Liver (tissue), 9 donors: ENCODE results near the gene TEDC2. TPM values are rescaled to one million over a fixed set of nuclear protein-coding genes. Genes with fewer than 3 reads are reported as not detected.
"Not testable (repeated sequence)": the region's sequence is repeated elsewhere in the genome, so short reads cannot be mapped to it uniquely, and the experiment has no call there.

Source experiments
- DNase-seq: peaks from one replicate; pipeline ENCODE4 v3.0.0-alpha.2; 2017; ENCODE audit warnings: low spot score
- H3K27ac ChIP-seq, 2 donors: one replicate each; pipeline ENCODE4 v1.7.0; 2013; ENCODE audit warnings: inconsistent platforms in 2 of 2, low read length in 2 of 2, control low read depth in 1 of 2, low read depth in 1 of 2, mild to moderate bottlenecking in 1 of 2
- H3K27me3 ChIP-seq, 4 donors: one replicate each; pipeline versions ENCODE4 v1.6.1 to v1.7.0; 2013; ENCODE audit warnings: low read length in 3 of 4, inconsistent platforms in 1 of 4, mild to moderate bottlenecking in 1 of 4, moderate library complexity in 1 of 4; ENCODE audit not compliant: control insufficient read depth in 4 of 4, insufficient read depth in 4 of 4
- H3K36me3 ChIP-seq, 4 donors: one replicate each; pipeline versions ENCODE4 v1.6.1 to v1.7.0; 2013; ENCODE audit warnings: low read length in 3 of 4, mild to moderate bottlenecking in 3 of 4, low read depth in 1 of 4, moderate library complexity in 1 of 4; ENCODE audit not compliant: control insufficient read depth in 4 of 4, insufficient read depth in 3 of 4
- H3K4me1 ChIP-seq, 4 donors: one replicate each; pipeline versions ENCODE4 v1.6.1 to v1.7.0; 2013; ENCODE audit warnings: low read length in 3 of 4, mild to moderate bottlenecking in 3 of 4, moderate library complexity in 1 of 4; ENCODE audit not compliant: control insufficient read depth in 4 of 4, insufficient read depth in 4 of 4
- H3K4me3 ChIP-seq, 3 donors: one replicate each; pipeline versions ENCODE4 v1.6.1 to v1.7.0; 2013; ENCODE audit warnings: low read length in 3 of 3, control low read depth in 1 of 3, low read depth in 1 of 3, mild to moderate bottlenecking in 1 of 3
- H3K9ac ChIP-seq, 2 donors: one replicate each; pipeline ENCODE4 v1.7.0; 2013; ENCODE audit warnings: low read length in 2 of 2, mild to moderate bottlenecking in 2 of 2, moderate library complexity in 2 of 2, control low read depth in 1 of 2, low read depth in 1 of 2
- H3K9me3 ChIP-seq, 4 donors: one replicate each; pipeline versions ENCODE4 v1.6.1 to v1.7.0; 2013; ENCODE audit warnings: low read length in 3 of 4; ENCODE audit not compliant: control insufficient read depth in 4 of 4
- FOXA1 ChIP-seq: IDR thresholded peaks from 2 replicates; pipeline ENCODE4 v1.6.1; 2016; ENCODE audit warnings: antibody characterized with exemption
- FOXA2 ChIP-seq: IDR thresholded peaks from 2 replicates; pipeline ENCODE4 v1.6.1; 2016; ENCODE audit warnings: antibody characterized with exemption
- GABPA ChIP-seq, 2 donors: IDR thresholded peaks in 1 of 2; conservative IDR thresholded peaks in 1 of 2; 2 replicates each; pipeline ENCODE4 v1.6.1; 2016; ENCODE audit warnings: antibody characterized with exemption in 2 of 2, mild to moderate bottlenecking in 1 of 2, moderate library complexity in 1 of 2
- HNF4A ChIP-seq, 2 donors: conservative IDR thresholded peaks; 2 replicates each; pipeline ENCODE4 v1.6.1; 2016; ENCODE audit warnings: antibody characterized with exemption in 2 of 2, mild to moderate bottlenecking in 2 of 2
- JUND ChIP-seq, 2 donors: IDR thresholded peaks; 2 replicates each; pipeline ENCODE4 v1.6.1; 2016; ENCODE audit warnings: antibody characterized with exemption in 2 of 2
- NR2F2 ChIP-seq: IDR thresholded peaks from 2 replicates; pipeline ENCODE4 v1.6.1; 2016; ENCODE audit warnings: antibody characterized with exemption
- RAD21 ChIP-seq, 2 donors: IDR thresholded peaks; 2 replicates each; pipeline ENCODE4 v1.6.1; 2016; ENCODE audit warnings: antibody characterized with exemption in 2 of 2, mild to moderate bottlenecking in 2 of 2
- RXRA ChIP-seq, 2 donors: IDR thresholded peaks; 2 replicates each; pipeline ENCODE4 v1.6.1; 2017 to 2018; ENCODE audit warnings: antibody characterized with exemption in 2 of 2, mild to moderate bottlenecking in 1 of 2
- SP1 ChIP-seq: IDR thresholded peaks from 2 replicates; pipeline ENCODE4 v1.6.1; 2018; ENCODE audit warnings: antibody characterized with exemption, mild to moderate bottlenecking
- TAF1 ChIP-seq: conservative IDR thresholded peaks from 2 replicates; pipeline ENCODE4 v1.6.1; 2016; ENCODE audit warnings: antibody characterized with exemption, mild to moderate bottlenecking
- YY1 ChIP-seq: IDR thresholded peaks from 2 replicates; pipeline ENCODE4 v1.6.1; 2016; ENCODE audit warnings: antibody characterized with exemption, mild to moderate bottlenecking
- WGBS: extraction: QIAGEN DNeasy Blood & Tissue Kit; methylation state at CpG from one replicate; pipeline ENCODE4 v1.1.7; 2013; 5-methylcytosine and 5-hydroxymethylcytosine counted together
- polyA plus RNA-seq, 2 donors: library from polyadenylated mRNA; stranded (reverse) in 1 of 2; unstranded in 1 of 2; fragments of 200-250 nt in 1 of 2; fragments of >200 nt in 1 of 2; fragmentation: Nextera tagmentation in 1 of 2; extraction: Ambion mirVana in 1 of 2; gene quantifications; one replicate each; pipeline versions ENCODE4 v1.2.1 to v1.2.3, GENCODE V29; 2013 to 2015
- total RNA-seq, 2 donors: library from RNA; depleted of rRNA; stranded (reverse); fragments of >200 nt; gene quantifications; one replicate each; pipeline ENCODE4 v1.2.3, GENCODE V29; 2014
- TF ChIP-seq, protein P1 (sequence below): IDR thresholded peaks from 2 replicates; pipeline ENCODE4 v1.6.1; 2016; ENCODE audit warnings: antibody characterized with exemption, mild to moderate bottlenecking
- TF ChIP-seq, protein P2 (sequence below): IDR thresholded peaks from 2 replicates; pipeline ENCODE4 v1.6.1; 2016; ENCODE audit warnings: antibody characterized with exemption
- TF ChIP-seq, protein P3 (sequence below): IDR thresholded peaks from 2 replicates; pipeline ENCODE4 v1.6.1; 2016; ENCODE audit warnings: antibody characterized with exemption
- TF ChIP-seq, protein P4 (sequence below): IDR thresholded peaks from 2 replicates; pipeline ENCODE4 v1.6.1; 2016; ENCODE audit warnings: antibody characterized with exemption
- TF ChIP-seq, protein P5 (sequence below): fragments of 150-350 bp; IDR thresholded peaks from 2 replicates; pipeline ENCODE4 v1.5.1; 2017; ENCODE audit warnings: improper control_type of control experiment, low read depth, low read length; ENCODE audit not compliant: missing input control
- donor health status: healthy.
- donor health status: healthy.
- donor health status: healthy.
- donor health status: healthy.
- donor health status: healthy.

Gene TEDC2
- total and polyA plus RNA-seq, 4 donors, result 0.71 to 6.7 (median 1.1) TPM

DNA sequence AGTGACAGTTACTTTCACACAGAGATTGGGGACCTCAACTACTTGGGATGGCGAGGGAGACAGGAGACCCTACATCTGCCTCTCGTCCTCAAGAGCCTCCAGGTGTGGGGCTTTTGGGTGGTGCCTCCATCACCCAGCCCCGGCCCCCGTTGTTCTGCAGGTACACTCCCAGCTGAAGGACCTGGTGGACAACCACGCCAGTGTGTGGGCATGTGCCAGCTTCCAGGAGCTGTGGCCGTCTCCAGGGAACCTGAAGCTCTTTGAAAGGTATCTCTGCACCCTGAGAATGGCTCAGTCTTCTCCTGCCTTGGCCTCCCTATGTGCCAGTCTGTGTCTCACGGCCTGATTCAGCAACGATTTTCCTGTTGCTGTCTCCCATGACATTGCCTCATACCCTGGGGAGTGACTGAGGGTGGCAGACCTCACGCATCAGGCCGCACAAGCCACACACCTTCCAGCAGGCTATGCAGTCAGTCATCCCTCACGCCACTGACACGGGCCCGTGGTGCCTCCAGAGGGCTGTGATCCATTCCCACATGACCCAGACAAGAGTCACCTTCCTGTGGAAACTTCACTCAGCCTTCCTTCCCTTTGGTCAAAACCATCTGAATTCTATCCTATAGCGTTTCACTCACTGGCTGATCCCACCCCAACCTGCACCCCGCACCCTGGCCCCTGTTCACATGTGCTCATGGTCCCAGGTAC is 27.0 kb upstream of the TEDC2 start (continued):
- TF ChIP-seq, protein P1, sequence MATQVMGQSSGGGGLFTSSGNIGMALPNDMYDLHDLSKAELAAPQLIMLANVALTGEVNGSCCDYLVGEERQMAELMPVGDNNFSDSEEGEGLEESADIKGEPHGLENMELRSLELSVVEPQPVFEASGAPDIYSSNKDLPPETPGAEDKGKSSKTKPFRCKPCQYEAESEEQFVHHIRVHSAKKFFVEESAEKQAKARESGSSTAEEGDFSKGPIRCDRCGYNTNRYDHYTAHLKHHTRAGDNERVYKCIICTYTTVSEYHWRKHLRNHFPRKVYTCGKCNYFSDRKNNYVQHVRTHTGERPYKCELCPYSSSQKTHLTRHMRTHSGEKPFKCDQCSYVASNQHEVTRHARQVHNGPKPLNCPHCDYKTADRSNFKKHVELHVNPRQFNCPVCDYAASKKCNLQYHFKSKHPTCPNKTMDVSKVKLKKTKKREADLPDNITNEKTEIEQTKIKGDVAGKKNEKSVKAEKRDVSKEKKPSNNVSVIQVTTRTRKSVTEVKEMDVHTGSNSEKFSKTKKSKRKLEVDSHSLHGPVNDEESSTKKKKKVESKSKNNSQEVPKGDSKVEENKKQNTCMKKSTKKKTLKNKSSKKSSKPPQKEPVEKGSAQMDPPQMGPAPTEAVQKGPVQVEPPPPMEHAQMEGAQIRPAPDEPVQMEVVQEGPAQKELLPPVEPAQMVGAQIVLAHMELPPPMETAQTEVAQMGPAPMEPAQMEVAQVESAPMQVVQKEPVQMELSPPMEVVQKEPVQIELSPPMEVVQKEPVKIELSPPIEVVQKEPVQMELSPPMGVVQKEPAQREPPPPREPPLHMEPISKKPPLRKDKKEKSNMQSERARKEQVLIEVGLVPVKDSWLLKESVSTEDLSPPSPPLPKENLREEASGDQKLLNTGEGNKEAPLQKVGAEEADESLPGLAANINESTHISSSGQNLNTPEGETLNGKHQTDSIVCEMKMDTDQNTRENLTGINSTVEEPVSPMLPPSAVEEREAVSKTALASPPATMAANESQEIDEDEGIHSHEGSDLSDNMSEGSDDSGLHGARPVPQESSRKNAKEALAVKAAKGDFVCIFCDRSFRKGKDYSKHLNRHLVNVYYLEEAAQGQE, result no peak
- no peak for TF ChIP-seq GABPA (IDR thresholded peaks at IDR 0.05 in 1 of 2, conservative IDR thresholded peaks at IDR 0.05 in 1 of 2)
- no peak for TF ChIP-seq HNF4A (conservative IDR thresholded peaks at IDR 0.05)

DNA sequence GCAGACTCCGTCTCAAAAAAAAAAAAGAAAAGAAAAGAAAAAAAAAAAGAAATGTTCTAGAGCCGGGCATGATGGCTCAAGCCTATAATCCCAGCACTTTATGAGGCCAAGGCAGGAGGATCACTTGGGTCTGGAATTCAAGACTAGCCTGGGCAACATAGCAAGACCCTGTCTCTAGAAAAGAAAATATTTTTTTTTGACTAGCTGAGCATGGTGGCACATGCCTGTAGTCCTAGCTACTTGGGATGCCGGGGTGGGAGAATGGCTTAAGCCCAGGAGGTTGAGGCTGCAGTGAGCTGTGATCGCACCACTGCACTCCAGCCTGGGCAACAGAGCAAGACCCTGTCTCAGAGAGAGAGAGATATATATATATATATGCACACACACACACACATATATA is 24.7 kb upstream of the TEDC2 start:
- 98% methylated on average over 4 of the region's 4 CpGs for WGBS
- DNase-seq, H3K4me3 ChIP-seq, H3K36me3 ChIP-seq, H3K27ac ChIP-seq, H3K9ac ChIP-seq, H3K27me3 ChIP-seq, H3K9me3 ChIP-seq, H3K4me1 ChIP-seq: not testable (repeated sequence)

DNA sequence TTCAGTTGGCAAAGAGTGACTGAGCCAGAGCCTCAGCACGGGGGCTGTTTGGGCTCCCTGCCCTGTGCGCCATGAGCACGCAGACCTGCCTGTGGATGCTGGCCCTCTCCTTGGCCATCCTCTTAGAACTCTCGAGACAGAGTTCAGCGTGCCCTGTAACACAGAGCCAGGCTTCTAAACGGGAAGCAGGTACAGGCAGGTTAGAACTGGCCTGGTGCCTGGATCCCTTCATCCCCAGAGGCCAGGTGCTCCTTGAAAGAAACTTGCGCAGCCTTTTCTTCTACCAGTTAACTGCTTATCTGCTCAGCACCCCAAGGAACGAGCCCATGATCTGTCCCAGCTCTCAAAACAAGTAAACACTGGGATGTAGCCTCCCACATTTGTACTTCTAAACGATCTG is 23.8 kb upstream of the TEDC2 start:
- no peak for DNase-seq
- WGBS, result 93% methylated on average over 9 of the region's 9 CpGs

More for the DNA sequence above, 23.8 kb upstream of the TEDC2 start:
- H3K4me3 ChIP-seq, result no peak overlapping the region
- H3K4me1 ChIP-seq, result no peaks in the 10 kb centered on the region
- TF ChIP-seq YY1, result no peak
- TF ChIP-seq, protein P2, sequence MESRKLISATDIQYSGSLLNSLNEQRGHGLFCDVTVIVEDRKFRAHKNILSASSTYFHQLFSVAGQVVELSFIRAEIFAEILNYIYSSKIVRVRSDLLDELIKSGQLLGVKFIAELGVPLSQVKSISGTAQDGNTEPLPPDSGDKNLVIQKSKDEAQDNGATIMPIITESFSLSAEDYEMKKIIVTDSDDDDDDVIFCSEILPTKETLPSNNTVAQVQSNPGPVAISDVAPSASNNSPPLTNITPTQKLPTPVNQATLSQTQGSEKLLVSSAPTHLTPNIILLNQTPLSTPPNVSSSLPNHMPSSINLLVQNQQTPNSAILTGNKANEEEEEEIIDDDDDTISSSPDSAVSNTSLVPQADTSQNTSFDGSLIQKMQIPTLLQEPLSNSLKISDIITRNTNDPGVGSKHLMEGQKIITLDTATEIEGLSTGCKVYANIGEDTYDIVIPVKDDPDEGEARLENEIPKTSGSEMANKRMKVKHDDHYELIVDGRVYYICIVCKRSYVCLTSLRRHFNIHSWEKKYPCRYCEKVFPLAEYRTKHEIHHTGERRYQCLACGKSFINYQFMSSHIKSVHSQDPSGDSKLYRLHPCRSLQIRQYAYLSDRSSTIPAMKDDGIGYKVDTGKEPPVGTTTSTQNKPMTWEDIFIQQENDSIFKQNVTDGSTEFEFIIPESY, result no peak
- TF ChIP-seq RXRA (IDR thresholded peaks at IDR 0.05), result no peak
- TF ChIP-seq, protein P3, sequence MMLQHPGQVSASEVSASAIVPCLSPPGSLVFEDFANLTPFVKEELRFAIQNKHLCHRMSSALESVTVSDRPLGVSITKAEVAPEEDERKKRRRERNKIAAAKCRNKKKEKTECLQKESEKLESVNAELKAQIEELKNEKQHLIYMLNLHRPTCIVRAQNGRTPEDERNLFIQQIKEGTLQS, result no peak
- TF ChIP-seq FOXA2, result no peak
- TF ChIP-seq RAD21 (IDR thresholded peaks at IDR 0.05), result no peak
- TF ChIP-seq, protein P1, result no peak
- no peak for TF ChIP-seq TAF1
- TF ChIP-seq SP1, result no peak
- TF ChIP-seq, protein P4, sequence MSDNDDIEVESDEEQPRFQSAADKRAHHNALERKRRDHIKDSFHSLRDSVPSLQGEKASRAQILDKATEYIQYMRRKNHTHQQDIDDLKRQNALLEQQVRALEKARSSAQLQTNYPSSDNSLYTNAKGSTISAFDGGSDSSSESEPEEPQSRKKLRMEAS, result no peak
- TF ChIP-seq, protein P5, sequence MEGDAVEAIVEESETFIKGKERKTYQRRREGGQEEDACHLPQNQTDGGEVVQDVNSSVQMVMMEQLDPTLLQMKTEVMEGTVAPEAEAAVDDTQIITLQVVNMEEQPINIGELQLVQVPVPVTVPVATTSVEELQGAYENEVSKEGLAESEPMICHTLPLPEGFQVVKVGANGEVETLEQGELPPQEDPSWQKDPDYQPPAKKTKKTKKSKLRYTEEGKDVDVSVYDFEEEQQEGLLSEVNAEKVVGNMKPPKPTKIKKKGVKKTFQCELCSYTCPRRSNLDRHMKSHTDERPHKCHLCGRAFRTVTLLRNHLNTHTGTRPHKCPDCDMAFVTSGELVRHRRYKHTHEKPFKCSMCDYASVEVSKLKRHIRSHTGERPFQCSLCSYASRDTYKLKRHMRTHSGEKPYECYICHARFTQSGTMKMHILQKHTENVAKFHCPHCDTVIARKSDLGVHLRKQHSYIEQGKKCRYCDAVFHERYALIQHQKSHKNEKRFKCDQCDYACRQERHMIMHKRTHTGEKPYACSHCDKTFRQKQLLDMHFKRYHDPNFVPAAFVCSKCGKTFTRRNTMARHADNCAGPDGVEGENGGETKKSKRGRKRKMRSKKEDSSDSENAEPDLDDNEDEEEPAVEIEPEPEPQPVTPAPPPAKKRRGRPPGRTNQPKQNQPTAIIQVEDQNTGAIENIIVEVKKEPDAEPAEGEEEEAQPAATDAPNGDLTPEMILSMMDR, result no peak
- no peak for TF ChIP-seq NR2F2
- no peak for TF ChIP-seq JUND (IDR thresholded peaks at IDR 0.05)
- TF ChIP-seq FOXA1, result no peak
- no peak overlapping the region for H3K27ac ChIP-seq
- no peaks in the 10 kb centered on the region for H3K9me3 ChIP-seq
- H3K36me3 ChIP-seq, result no peaks in the 10 kb centered on the region
- no peak overlapping the region for H3K9ac ChIP-seq
- H3K27me3 ChIP-seq, result no peaks in the 10 kb centered on the region
